Dermis blood vessel endothelial cell (primary cell): ENCODE data around the gene CCNY. TPM values are rescaled to one million over a fixed set of nuclear protein-coding genes. Genes with fewer than 3 reads are reported as not detected.
A peak's percentile ranks its signal among the peaks of the same experiment; 100 is the strongest.
"Not testable (repeated sequence)": the region's sequence is repeated elsewhere in the genome, so short reads cannot be mapped to it uniquely, and the experiment has no call there.

Source experiments
- DNase-seq: peaks from one replicate; pipeline ENCODE4 v3.0.0; 2010
- total RNA-seq: library from RNA; depleted of rRNA; stranded (reverse); fragments of >200 nt; gene quantifications from 2 replicates; pipeline ENCODE4 v1.2.3, GENCODE V29; 2014

Gene CCNY
- total RNA-seq, 1 donor from 2014 or later = 99.4 TPM

DNA sequence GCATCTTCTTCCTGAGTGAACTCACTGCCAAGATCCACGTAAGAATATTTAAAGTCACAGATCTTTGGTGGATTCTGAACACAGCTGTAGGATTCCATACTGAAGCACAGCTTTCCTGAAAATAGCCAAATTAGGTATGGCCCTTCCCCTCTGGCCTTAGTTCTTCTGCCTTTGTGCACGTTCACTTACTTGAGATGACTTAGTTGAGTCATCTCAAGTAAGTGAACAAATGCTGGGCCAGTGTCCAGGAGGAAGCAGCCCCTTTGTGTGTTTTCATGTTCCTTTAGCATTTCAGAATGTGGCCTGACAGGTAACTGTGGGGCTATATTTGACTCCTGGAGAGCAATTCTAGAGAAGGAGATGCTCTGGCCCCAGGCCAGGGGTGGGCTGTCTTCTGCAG lies 51.5 kb downstream of the CCNY start:
- DNase-seq = peak; percentile 85

DNA sequence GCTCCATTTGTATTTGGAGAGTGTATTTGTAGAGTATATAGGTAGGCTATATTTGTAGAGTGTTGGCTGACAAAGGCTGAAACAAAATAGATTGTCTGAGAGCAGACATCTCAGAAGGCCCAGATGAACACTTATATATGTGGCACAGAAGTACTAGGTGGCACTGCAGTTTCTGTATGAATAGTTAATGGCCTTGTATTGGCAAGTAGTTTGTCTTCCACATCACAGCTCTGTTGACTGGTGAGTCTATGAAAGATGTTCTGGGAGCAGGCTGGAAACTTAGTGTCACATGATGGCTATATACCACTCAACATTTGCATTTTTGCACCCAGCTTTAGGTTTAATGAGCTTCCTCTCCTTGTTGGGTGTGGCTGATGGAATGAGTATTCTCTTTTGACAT lies 51.9 kb downstream of the CCNY start:
- DNase-seq = no peak

DNA sequence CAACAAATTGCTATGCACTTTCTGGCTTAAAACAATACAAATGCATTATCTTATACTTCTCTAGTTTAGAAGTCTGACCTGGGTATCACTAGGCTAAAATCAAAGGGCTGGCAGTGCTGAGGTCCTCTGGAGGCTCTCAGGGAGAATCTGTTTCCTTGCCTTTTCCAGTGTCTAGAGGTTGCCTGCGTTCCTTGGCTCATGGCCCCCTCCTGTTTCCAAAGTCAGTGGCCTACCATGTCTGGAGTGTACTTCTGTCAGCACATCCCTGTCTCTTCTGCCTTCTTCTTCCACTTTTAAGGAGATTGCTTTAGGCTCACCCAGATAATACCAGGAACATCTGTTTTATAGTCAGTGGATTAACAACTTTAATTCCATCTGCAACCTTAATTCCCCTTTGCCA lies 52.4 kb downstream of the CCNY start:
- DNase-seq = no peak

DNA sequence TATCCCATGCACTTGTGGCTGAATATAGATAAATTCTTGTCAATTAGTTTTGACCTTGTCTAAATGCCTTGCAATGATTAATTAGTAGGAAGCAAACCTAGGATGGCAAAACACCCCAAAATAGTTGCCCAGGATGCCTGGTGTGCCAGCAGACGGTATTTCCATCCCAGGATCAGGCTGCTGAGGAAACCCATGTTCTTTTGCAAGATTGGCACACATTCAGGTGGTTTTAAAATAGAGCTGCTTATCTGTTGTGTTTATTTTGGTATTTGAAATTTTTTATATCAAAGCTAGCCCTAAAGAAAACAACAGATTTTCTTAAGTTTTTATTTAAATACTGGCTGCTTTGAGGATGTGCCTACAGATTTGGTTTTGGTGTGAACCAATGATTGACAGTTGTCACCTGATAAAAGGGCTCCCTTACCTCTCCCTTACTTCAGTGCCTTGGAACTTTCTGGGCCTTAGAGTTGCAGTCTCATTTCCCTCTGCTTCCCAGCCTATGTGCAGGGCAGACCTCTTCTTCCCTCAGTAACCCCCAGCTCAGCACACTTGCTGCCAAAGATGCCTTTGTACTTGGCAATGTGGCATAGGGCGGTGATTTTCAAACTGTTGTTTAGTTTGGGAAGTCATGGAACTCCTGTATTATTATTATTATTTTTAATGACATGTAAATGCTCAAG lies 54.0 kb downstream of the CCNY start:
- no peak for DNase-seq

DNA sequence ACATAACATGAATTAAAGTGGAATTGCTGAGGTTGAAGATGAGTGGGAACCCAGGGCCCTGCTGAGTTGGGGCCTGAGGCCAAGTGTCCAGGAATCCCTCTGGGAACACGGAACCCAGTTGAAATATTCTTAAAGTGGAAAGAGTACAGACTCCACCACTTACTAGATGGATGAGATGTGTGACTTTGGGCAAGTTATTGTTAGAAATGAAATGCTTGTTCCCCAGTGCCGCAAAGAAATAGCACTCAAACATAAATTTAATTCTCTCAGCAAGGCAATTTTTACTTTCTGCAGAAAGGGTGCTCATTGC lies 54.5 kb downstream of the CCNY start:
- DNase-seq = no peak

DNA sequence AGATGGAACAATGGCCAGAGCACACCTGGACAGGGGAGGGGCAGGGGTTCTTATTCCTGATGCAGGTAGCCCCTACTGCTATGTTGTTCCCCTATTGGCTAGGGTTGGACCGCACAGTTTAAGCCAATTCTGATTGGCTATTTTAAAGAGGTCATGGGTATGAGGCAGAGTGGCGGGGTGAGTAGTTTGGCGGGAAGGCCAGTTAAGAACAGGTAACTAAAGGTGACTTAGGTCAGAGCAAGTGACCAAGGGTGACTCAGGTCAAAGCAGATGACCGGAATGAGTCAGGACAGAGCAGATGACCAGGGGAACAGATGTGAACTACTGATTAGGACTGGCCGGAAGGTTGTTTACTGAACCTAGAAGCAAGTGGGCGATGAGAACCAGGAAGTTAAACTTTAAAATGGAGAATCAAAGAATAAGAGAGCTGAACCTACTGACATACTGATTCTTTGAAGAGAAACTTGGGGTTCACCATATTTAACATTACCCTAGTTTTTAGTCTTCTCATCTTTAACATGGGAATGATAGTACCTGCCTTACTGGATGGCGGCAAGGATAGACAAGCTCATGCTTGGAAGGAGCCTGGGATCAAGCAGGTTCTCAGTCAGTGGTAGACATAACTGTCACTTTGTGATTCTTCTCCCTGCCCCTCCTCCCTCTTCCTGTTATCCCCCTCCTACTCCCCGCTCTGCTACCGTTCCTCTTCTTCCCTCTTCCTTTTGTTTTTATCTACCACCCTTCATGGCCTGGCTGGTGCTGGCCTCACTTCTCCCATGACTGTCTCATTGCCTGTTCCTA lies 55.0 kb downstream of the CCNY start:
- DNase-seq = no peak

DNA sequence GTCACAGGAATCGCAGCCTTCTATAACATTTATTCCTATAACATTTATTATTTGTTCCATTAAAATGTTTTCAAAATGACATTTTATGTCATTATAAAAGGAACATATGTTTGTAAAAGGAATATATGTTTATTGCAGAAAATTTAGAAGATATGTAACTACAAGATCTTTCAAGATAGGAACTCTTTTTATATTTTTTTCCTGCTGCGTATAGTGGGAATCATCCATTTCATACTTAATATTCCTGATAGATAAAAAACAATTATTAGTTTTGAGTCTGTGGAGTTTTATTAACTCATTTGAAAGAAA lies 55.6 kb downstream of the CCNY start:
- no peak for DNase-seq

DNA sequence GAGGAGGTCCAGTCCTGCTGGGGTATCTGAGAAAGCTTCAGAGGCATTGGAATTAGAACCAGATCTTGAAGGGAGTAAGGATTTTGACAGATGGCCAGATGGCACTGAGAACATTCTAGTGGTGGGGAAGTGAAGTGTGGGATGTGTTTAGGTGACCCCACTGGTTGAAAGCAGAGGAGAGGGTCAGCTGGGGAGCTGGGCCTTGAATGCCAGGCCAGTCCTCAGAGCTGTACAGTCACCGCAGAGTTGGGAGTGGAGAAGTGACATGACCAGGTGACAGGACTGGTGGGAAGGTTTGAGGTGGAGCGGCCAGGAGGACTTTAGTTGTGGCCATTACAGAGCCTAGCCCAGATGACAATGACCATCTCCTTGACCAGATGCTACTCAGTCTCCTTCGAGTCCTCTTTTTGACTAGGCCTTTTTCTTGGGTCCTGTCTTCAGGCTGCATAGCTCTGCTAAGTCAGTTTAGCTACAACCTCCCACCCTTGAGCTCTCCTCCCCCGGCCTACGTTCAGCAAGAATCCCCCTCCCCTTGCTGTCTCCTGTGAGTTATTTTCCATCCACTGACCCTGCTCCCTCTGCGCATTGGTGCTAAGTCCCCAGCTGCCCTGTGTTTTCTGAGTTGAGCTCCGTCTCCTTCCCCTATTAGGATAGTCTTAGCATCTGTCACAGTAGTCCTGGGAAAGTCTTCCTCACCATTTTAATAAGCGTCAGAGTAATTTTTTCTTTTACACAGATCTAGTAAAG lies 56.3 kb downstream of the CCNY start:
- no peak for DNase-seq

DNA sequence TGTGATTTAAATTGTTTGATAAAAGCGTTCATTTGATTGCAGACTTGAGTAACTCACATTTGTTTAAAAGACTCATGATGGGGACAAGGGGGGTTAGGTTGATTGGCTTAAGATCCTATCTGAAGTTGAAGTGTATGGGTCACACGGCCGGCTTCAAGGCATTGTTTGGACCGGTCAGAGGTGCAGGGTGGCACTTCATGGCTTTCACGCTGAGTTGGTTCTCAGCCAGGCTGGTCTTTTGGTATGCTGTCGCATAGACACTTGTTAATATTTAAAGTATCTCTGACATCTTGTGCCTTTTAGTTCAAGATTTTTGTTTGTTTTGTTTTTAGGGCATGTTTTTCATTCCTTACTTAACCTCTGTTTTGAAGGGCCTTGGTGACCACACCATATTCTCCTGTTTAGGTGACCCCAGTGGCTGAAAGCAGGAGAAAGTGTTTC lies 58.1 kb downstream of the CCNY start:
- DNase-seq = no peak

DNA sequence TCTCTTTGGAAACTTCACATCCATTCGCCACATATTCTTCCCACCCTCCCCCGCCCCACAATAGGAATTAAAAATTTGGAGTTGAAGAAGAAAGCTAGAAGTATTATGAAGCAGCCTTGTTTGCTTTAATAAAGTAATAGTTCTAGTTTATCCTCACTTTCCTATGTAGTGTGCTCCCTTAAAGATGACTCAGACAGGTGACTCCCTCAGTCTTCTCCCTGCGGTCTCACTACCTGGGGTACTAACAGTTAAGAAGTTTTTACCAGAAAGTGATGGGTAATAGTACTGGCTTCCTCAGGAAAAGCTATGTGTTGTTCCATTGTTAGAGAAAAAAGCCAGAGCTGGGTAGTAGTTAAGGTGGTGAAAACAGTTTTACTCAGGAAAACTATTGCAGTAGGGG lies 58.6 kb downstream of the CCNY start:
- peak; percentile 24 for DNase-seq

DNA sequence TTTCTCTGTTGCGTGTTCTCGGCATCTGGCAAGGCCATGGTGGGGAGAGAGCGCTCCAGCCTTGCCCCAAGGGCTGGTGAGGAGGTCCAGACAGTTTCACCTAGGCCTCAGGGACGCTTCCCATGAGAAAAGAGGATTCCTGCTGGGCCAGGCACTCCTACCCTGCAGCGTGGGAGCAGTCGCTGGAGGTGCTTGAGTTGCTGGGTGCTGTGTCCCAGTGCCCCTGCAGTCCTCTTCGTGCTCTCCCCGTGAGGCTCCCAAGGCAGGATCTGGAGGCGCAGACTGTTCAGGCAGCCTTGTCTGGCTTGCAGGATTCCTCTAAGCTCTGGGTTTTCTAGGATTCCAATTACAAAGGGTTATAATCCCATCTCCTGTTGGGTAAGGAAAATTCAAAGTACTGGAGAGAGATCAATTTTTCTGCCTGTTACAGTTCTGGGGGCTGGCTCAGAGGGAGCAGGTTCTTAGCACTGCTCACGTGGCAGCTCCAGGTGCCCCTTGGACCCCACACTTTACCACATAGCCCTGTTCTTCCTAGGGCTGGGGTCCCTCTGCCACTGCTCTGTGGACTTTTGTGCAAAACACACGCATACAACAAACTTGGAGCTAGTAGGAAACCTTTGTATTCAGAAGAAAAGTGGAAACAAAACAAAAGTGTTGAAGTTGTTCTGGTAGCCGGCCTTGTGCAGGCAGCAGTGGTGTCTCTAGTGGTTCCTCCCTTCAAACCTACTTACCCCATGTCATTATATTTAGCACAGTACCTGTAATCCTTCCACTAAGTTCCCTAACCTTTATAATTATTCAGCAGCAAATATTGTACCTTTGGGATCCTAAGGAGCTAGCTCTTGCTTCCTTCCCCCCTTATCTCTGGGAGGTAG lies 60.5 kb downstream of the CCNY start:
- no peak for DNase-seq

DNA sequence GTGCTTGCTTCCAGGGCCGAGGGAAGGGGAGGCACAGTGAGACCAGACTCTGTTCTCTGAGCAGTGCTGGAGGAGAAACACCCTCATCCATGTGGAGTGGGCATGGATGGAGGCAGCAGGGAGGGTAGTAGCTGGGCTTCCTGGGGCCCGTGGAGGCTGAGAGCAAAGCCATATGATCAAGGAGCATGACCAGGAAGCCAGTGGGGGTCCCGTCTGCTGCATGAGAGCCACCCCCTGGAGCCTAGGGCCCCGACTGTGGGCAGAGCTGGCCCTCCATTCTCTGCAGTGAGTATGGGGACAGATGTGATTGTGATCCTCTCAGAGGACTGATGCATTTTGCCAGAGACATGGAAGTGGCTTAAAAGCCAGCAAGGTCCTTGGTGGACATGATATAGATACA lies 61.6 kb downstream of the CCNY start:
- DNase-seq = no peak

DNA sequence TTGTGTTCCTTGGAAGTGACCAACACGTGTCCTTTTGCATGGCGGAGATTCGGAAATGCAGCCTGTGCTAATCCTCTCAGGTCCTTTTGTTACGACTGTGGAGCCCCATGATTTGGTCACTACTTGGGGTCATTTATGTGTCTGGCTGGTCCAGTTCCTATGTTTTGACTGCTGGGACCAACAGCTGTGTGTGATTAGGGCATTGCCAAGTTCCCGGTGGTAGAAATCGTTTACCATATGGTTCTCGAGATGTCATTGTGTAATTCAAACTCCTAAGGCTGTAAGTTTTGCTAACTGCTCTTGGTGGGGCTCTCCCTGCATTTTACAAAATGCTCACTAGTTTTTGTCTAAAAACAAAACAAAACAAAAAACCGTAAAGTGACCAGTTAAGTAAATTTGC lies 62.0 kb downstream of the CCNY start:
- DNase-seq = no peak

DNA sequence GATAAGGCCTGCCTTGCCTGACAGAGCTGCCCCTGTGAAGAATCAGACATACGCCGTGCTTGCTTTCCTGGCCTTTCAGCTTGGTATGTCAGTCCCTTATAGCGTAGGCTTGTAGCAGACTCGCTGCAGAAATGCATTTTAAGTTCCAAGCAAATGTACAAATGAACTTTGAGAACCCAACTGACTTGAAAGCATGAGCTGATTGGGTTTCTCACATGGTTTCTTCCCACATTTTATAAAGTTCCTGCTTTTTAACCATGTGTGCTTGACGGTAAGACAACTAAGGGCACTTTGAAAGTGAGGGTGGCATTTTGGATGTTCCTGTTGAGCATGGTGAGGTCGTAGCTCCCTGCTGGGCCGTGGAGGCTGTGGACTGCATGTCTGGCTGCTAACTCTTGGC lies 62.6 kb downstream of the CCNY start:
- no peak for DNase-seq

DNA sequence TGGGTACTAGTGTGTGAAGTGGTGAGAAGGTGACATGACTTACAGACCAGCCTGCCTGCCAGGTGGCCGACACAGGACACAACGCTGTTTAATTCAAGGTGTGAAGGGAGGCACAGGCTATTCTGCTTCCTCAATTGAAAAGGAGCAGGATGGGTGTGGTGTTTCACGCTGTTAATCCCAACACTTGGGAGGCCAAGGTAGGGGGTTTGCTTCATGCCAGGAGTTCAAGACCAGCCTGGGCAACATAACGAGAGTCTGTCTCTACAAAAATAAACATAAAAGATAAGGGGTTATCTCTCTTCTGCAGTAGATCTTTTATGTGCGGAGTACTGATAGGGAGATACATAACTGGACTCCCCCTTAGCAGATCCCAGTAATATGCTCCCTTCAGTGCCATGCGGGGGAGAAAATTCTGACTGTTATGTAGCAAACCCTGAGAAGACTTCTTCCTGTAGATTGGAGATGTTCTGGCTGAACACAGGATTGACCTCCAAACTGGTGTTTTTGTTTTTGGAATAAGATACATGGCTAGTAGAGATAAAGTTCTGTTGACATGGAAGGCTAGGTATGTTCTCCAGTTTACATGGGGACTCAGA lies 63.2 kb downstream of the CCNY start:
- DNase-seq = no peak

DNA sequence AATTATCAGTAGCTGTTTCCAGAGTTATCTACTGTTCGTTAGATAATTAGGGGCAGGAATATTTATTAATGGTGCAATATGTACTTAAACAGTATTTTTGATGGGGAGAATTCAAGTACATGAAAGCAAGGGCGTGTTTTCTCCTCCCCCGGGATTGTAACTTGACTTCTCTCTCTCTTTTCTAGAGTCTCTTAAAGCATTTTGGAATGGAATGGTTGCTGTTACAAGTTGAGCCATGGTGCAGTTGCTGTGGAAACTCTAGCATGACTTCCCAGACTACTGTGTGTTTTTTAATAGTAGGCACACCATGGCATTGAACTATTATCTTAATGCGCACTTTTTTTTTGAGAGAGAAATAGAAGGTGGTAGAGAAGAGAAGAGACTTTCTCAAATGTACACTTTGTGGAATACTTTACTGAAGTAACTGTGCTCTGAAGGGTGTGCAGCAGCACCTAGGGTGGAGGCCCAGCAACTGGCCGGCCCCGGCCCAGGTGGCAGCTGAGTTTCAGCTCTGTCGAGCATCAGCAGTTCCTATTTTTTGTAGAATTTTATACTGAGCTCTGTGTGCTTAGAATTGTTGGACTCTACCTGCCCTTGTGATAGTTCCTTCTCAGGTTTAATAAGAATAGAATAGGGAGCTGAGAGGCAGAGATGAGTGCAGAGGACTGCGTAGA lies 64.4 kb downstream of the CCNY start:
- no peak for DNase-seq

DNA sequence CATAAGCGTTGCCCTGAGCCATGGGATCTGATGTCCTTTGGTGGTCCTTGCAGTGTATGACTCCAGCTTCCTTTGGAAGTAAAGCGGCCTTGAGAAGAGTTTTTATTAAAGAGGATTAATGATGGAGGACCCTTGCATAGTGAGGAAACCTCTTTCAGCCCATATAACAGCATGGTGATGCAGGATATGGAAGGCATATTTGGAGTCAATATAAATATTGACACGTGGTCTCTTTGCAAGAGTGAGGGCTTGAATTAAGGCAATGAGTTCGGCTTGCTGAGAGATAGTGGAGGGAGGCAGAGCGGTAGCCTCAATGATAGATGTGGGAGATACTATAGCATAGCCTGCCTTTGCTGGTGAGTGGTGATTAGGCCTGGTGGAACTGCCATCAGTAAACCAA lies 67.2 kb downstream of the CCNY start:
- DNase-seq = not testable (repeated sequence)

DNA sequence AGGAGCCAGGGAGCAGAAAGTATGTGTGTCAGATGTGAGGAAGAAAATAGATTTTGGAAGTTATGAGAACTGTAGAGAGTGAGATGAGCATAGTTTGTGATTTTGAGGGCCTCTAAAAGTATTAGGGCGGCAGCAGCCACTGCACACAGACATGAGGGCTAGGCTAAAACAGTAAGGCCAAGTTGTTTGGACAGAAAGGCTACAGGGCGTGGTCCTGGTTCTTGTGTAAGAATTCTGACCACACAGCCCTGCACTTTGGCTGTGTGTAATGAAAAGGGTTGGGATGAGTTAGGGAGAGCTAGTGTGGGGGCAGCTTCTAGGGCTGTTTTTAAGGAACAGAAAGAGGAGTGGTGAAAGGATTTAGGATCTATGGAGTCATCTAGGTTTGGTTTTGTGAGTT lies 67.8 kb downstream of the CCNY start:
- DNase-seq = not testable (repeated sequence)

DNA sequence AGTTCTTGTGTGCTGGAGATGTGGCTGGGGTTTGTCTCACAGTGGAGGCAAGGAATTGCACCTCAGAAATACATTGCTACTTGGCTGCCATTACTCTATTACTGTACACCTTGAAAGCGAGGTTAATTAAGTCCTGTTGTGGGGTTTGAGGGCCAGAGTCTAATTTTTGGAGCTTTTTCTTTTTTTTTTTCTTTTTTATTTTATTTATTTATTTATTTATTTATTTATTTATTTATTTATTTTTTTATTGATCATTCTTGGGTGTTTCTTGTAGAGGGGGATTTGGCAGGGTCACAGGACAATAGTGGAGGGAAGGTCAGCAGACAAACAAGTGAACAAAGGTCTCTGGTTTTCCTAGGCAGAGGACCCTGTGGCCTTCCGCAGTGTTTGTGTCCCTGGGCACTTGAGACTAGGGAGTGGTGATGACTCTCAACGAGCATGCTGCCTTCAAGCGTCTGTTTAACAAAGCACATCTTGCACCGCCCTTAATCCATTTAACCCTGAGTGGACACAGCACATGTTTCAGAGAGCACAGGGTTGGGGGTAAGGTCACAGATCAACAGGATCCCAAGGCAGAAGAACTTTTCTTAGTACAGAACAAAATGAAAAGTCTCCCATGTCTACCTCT lies 69.8 kb downstream of the CCNY start:
- DNase-seq = not testable (repeated sequence)

DNA sequence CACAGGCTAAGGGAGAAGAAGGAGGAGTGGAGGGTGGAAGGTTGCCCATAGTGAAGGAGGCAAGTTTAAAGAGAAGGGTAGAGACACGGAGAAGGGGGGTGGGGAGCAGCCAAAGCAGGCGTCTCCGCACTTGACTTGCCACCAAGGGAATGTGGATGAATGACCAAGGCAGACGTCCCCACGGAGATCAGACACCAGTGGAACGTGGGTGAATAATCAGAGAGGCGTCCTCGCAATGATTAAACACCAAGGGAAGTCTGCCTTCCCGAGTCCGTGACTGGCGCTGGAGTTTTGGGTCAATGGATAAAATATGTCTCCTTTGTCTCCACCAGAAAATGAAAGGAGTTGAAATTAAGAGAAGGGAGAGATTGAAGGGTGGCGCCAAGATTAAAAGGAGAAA lies 71.4 kb downstream of the CCNY start:
- not testable (repeated sequence) for DNase-seq

DNA sequence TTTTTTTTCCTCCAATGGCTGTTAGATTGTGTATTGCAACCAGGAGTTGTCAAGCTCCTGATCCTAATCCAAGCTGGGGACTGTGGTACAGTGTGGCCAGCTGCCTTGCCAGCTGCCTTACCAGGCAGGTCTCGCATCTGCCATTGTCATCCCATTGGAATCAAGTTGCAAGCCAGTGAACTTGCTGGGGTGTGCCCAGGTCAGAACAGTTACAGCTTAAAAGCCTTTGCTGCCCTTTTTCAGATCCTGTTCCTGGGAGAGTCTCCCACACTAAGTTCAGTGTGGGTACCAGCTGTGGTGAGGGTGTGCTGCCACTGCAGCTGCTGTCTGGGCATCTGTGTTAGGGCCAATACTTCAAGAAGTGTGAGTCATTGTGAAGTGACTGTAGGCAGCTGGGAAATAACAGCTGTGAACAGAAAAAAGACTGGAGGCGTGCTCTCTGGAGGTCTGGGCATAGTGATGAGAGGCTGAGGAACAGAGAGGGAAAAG lies 72.8 kb downstream of the CCNY start:
- DNase-seq = peak; percentile 78
